AG04450 (cell line): ENCODE data around the gene CYP1A1. TPM values are rescaled to one million over a fixed set of nuclear protein-coding genes. Genes with fewer than 3 reads are reported as not detected.
"Not testable (repeated sequence)": the region's sequence is repeated elsewhere in the genome, so short reads cannot be mapped to it uniquely, and the experiment has no call there.

Experiments used
- CTCF ChIA-PET: fragments of 300-600, 350-600 bp; formaldehyde crosslinking; extraction: SDS; loops from one replicate; lab custom pipeline; 2022; ENCODE audit warnings: antibody characterized with exemption, inconsistent platforms; lab: Charles Lee
- POLR2A ChIA-PET: fragments of 350-600 bp; formaldehyde crosslinking; extraction: SDS; loops from one replicate; lab custom pipeline; 2021; ENCODE audit warnings: antibody characterized with exemption, inconsistent platforms; lab: Yijun Ruan, JAX
- DNase-seq: peaks from one replicate; pipeline ENCODE4 v3.0.0-alpha.2; 2011; ENCODE audit warnings: low read depth, low spot score
- H3K27ac ChIP-seq: one replicate; pipeline ENCODE4 v1.5.1; 2012; ENCODE audit warnings: low read depth, low read length, control low read depth
- H3K27me3 ChIP-seq: one replicate; pipeline ENCODE4 v1.6.0; 2012; ENCODE audit warnings: low read length; ENCODE audit not compliant: control insufficient read depth, insufficient read depth
- H3K4me3 ChIP-seq: 2 replicates; pipeline ENCODE4 v1.5.1; 2011; ENCODE audit warnings: mild to moderate bottlenecking, low read depth, low read length, control low read depth
- H3K9me3 ChIP-seq: 2 replicates; pipeline ENCODE4 v1.5.1; 2012; ENCODE audit warnings: low read length; ENCODE audit not compliant: control insufficient read depth, insufficient read depth
- polyA plus RNA-seq: library from polyadenylated mRNA; depleted of rRNA; stranded (reverse); fragments of >200 nt; gene quantifications from 2 replicates; pipeline ENCODE4 v1.2.3, GENCODE V29; 2011
- TF ChIP-seq, protein P1 (sequence below): IDR thresholded peaks from 2 replicates; pipeline ENCODE4 v1.5.1; 2011; ENCODE audit warnings: low read depth, low read length, control low read depth, inconsistent platforms

CYP1A1 gene
- polyA plus RNA-seq, 1 experiment, result 0.04 TPM

DNA sequence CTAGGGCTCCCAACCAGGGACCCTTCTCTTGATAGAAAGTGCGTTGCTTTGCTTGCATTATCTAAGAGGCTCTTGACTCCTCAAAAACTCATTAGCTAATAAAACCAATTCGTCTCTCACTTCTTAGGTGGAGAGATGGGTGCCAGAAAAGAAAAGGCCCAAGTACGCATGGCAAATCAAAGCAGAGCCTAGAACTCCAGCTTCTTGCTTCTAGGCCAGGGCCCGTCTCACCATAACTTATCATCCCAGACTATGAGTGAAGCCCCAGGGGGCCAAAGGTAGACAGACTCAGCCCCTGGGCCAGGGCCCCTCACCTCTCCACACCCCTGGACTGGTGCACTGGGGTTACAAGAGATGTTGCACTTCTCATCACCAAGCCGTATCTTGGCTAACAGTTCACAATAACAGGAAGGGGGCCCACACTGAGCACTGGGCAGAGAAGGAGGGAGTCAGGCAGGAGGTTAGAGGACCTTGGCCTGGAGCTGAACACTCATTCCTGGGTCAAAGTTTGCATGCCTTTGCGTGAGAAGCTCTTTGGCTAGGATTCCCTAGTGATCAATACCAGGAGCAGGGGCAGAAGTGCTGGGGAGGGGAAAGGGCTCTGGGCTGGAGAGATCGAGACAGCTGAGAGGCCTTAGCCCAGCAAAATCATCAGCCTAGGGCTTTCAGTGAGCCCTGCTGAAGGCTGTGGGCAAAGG, 5.4 kb upstream of the CYP1A1 start:
- H3K27ac ChIP-seq, result no peak overlapping the region
- peaks cover 56% of the 10 kb centered on the region for H3K27me3 ChIP-seq
- no peak for DNase-seq
- POLR2A ChIA-PET, result interaction anchor here (0.6 kb wide), 1 partner anchor 87 kb away, joined by 3 read pairs; no protein-coding TSS in a partner anchor
- CTCF ChIA-PET, result interaction anchor here (1.1 kb wide), 1 partner anchor 16 kb away, joined by 3 read pairs; no protein-coding TSS in a partner anchor
- peaks cover 4% of the 10 kb centered on the region; the same call in 1 of the 2 replicates for H3K9me3 ChIP-seq
- no peak overlapping the region for H3K4me3 ChIP-seq
- TF ChIP-seq, protein P1, sequence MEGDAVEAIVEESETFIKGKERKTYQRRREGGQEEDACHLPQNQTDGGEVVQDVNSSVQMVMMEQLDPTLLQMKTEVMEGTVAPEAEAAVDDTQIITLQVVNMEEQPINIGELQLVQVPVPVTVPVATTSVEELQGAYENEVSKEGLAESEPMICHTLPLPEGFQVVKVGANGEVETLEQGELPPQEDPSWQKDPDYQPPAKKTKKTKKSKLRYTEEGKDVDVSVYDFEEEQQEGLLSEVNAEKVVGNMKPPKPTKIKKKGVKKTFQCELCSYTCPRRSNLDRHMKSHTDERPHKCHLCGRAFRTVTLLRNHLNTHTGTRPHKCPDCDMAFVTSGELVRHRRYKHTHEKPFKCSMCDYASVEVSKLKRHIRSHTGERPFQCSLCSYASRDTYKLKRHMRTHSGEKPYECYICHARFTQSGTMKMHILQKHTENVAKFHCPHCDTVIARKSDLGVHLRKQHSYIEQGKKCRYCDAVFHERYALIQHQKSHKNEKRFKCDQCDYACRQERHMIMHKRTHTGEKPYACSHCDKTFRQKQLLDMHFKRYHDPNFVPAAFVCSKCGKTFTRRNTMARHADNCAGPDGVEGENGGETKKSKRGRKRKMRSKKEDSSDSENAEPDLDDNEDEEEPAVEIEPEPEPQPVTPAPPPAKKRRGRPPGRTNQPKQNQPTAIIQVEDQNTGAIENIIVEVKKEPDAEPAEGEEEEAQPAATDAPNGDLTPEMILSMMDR, result no peak

DNA sequence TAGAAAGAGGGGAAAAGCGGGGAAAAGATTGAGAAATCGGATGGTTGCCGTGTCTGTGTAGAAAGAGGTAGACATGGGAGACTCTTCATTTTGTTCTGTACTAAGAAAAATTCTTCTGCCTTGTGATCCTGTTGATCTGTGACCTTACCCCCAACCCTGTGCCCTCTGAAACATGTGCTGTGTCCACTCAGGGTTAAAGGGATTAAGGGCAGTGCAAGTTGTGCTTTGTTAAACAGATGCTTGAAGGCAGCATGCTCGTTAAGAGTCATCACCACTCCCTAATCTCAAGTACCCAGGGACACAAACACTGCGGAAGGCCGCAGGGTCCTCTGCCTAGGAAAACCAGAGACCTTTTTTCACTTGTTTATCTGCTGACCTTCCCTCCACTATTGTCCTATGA, 4.0 kb upstream of the CYP1A1 start:
- DNase-seq, H3K27ac ChIP-seq, H3K4me3 ChIP-seq, CTCF ChIA-PET, POLR2A ChIA-PET, H3K9me3 ChIP-seq: not testable (repeated sequence)
- H3K27me3 ChIP-seq, result peaks cover 67% of the 10 kb centered on the region

DNA sequence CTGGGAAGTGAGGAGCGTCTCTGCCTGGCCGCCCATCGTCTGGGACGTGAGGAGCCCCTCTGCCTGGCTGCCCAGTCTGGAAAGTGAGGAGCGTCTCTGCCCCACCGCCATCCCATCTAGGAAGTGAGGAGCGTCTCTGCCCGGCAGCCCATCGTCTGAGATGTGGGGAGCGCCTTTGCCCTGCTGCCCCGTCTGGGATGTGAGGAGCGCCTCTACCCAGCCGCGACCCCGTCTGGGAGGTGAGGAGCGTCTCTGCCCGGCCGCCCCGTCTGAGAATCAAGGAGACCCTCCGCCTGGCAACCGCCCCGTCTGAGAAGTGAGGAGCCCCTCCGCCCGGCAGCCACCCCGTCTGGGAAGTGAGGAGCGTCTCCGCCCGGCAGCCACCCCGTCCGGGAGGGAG, 3.4 kb upstream of the CYP1A1 start:
- H3K9me3 ChIP-seq, CTCF ChIA-PET, H3K4me3 ChIP-seq, POLR2A ChIA-PET, DNase-seq, H3K27ac ChIP-seq: not testable (repeated sequence)
- peaks cover 67% of the 10 kb centered on the region for H3K27me3 ChIP-seq

DNA sequence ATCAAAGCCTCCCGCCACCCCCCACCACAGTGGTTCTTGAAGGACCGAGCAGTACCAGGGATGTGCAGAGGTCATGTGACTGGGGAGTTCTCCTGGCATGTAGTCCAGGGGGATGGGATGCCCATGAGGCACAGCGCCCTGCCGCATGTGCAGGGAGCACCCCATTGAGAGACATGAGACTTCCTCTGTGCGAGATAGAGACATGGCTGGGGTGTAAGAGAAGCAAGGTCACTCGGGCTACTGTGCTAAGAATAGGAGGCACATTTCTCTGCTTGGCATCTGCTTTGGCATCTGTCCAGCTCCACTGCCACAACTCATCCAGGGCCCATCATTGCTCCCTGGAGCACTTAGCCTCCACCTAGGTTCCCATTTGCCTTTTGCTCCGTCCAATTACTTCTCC, 2.4 kb upstream of the CYP1A1 start:
- TF ChIP-seq, protein P1, result no peak
- no peak for DNase-seq
- Histone ChIP-seq H3K27me3 (peaks cover 60% of the 10 kb centered on the region), H3K9me3 (peaks cover 4% of the 10 kb centered on the region; the same call in 1 of the 2 replicates), H3K27ac (no peak overlapping the region), H3K4me3 (no peak overlapping the region)
- CTCF ChIA-PET, result no interaction called here
- POLR2A ChIA-PET, result no interaction called here

DNA sequence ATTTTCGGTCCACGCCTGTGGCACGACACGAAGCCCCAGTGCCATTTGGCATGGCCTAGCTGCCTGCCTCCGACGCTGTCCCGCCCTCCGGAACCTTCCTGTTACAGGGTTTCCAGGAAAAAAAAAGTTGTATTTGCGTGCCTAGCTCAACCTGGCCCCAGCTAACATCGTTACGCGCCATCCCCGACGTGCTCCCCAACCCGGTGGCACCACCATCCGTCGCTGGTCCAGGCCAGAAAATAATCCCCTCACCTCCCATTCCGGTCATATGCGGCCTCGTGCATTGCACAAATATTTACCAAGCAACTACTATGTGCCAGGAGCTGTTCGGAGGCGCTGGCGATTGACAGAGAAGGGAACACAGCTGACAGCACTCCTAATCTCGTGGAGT, 1.4 kb upstream of the CYP1A1 start:
- no peak overlapping the region for H3K27ac ChIP-seq
- ChIA-PET CTCF (no interaction called here), POLR2A (no interaction called here)
- peaks cover 4% of the 10 kb centered on the region; the same call in 1 of the 2 replicates for H3K9me3 ChIP-seq
- TF ChIP-seq, protein P1, result no peak
- no peak for DNase-seq
- H3K4me3 ChIP-seq, result peak overlapping the region; percentile 51
- H3K27me3 ChIP-seq, result peaks cover 54% of the 10 kb centered on the region
